PC-3 (cell line): ENCODE measurements around the gene CNTNAP5. TPM values are rescaled to one million over a fixed set of nuclear protein-coding genes. Genes with fewer than 3 reads are reported as not detected.

Source experiments
- ATAC-seq: fragments of 200-7000 bp; cut with Tn5 transposase; 2 replicates; pipeline ENCODE4 v1.9.1; 2020; ENCODE audit warnings: mild to moderate bottlenecking, moderate library complexity
- BruUV-seq: library from RNA; stranded (reverse); fragments of 400-500 nt; replicated peaks from 2 replicates; lab custom pipeline; 2021; lab: Mats Ljungman, UMichigan
- CTCF ChIA-PET: fragments of 300-600 bp; sonication (Branson Sonifier 250); formaldehyde crosslinking; loops from one replicate; lab custom pipeline; 2022; ENCODE audit warnings: antibody characterized with exemption; lab: Charles Lee
- POLR2A ChIA-PET: fragments of 300-600 bp; sonication (Branson Sonifier 250); formaldehyde crosslinking; loops from one replicate; lab custom pipeline; 2022; ENCODE audit warnings: antibody characterized with exemption; ENCODE audit not compliant: unreplicated experiment; lab: Charles Lee
- DNase-seq: peaks from one replicate; pipeline ENCODE4 v3.0.0-alpha.2; 2015
- H2AFZ ChIP-seq: fragments of 300-600 bp; sonication (generic); 2 replicates; pipeline ENCODE4 v1.6.0; 2016; ENCODE audit warnings: antibody characterized with exemption, low read length
- H3F3A ChIP-seq: fragments of 300-600 bp; sonication (generic); one replicate; pipeline ENCODE4 v1.6.0; 2017; ENCODE audit warnings: antibody characterized with exemption, low read length, control low read depth, mild to moderate bottlenecking; ENCODE audit not compliant: unreplicated experiment
- H3K27ac ChIP-seq: fragments of 300-600 bp; sonication (generic); 2 replicates; pipeline ENCODE4 v1.5.1; 2016; ENCODE audit warnings: mild to moderate bottlenecking, low read length
- H3K27me3 ChIP-seq: fragments of 300-600 bp; sonication (generic); 2 replicates; pipeline ENCODE4 v1.6.1; 2016; ENCODE audit warnings: low read length, mixed read lengths
- H3K36me3 ChIP-seq: fragments of 300-600 bp; sonication (generic); 2 replicates; pipeline ENCODE4 v1.6.1; 2016; ENCODE audit warnings: low read depth, mixed run types, low read length, mixed read lengths
- H3K4me1 ChIP-seq: fragments of 300-600 bp; sonication (generic); 2 replicates; pipeline ENCODE4 v1.5.1; 2016; ENCODE audit warnings: low read length; ENCODE audit not compliant: insufficient read depth
- H3K4me2 ChIP-seq: fragments of 300-600 bp; sonication (generic); 2 replicates; pipeline ENCODE4 v1.6.0; 2016; ENCODE audit warnings: low read length
- H3K4me3 ChIP-seq: fragments of 300-600 bp; sonication (generic); 2 replicates; pipeline ENCODE4 v1.5.1; 2016; ENCODE audit warnings: mild to moderate bottlenecking, low read length, mixed read lengths
- H3K79me2 ChIP-seq: fragments of 300-600 bp; sonication (generic); 2 replicates; pipeline ENCODE4 v1.6.1; 2017; ENCODE audit warnings: low read length, mixed read lengths
- H3K9ac ChIP-seq: fragments of 300-600 bp; sonication (generic); 2 replicates; pipeline ENCODE4 v1.6.0; 2016; ENCODE audit warnings: mild to moderate bottlenecking, low read length
- H3K9me2 ChIP-seq: fragments of 300-600 bp; sonication (generic); replicated peaks from 2 replicates; pipeline ENCODE4 v1.6.1; 2016; ENCODE audit warnings: mixed run types, low read length, mixed read lengths
- H3K9me3 ChIP-seq: fragments of 300-600 bp; sonication (generic); 2 replicates; pipeline ENCODE4 v1.6.1; 2016; ENCODE audit warnings: low read length, mixed read lengths
- H4K20me1 ChIP-seq: fragments of 300-600 bp; sonication (generic); 2 replicates; pipeline ENCODE4 v1.6.1; 2016; ENCODE audit warnings: low read length, mixed read lengths
- EZH2 ChIP-seq: fragments of 300-600 bp; sonication (generic); IDR thresholded peaks from one replicate; pipeline ENCODE4 v1.6.1; 2017; ENCODE audit warnings: antibody characterized with exemption, mild to moderate bottlenecking, low read length; ENCODE audit not compliant: unreplicated experiment
- EZH2phosphoT487 ChIP-seq: fragments of 300-600 bp; sonication (generic); IDR thresholded peaks from 2 replicates; pipeline ENCODE4 v1.6.1; 2018; ENCODE audit warnings: mild to moderate bottlenecking, antibody characterized with exemption, low read length, borderline replicate concordance
- intact Hi-C: fragments of 100-400 bp; cut with micrococcal nuclease; formaldehyde crosslinking; loops from 2 replicates; pipeline ENCODE4 v1.9.0; 2023
- total RNA-seq: library from RNA; depleted of rRNA; stranded (reverse); fragments of >200 nt; gene quantifications from 2 replicates; pipeline ENCODE4 v1.2.3, GENCODE V29; 2014
- TF ChIP-seq, protein P1 (sequence below): fragments of 300-600 bp; sonication (generic); conservative IDR thresholded peaks from 2 replicates; pipeline ENCODE4 v1.5.1; 2017; ENCODE audit warnings: antibody characterized with exemption, low read depth, mild to moderate bottlenecking, low read length

The CNTNAP5 gene
- total RNA-seq, 1 experiment from 2014 or later: not detected

DNA sequence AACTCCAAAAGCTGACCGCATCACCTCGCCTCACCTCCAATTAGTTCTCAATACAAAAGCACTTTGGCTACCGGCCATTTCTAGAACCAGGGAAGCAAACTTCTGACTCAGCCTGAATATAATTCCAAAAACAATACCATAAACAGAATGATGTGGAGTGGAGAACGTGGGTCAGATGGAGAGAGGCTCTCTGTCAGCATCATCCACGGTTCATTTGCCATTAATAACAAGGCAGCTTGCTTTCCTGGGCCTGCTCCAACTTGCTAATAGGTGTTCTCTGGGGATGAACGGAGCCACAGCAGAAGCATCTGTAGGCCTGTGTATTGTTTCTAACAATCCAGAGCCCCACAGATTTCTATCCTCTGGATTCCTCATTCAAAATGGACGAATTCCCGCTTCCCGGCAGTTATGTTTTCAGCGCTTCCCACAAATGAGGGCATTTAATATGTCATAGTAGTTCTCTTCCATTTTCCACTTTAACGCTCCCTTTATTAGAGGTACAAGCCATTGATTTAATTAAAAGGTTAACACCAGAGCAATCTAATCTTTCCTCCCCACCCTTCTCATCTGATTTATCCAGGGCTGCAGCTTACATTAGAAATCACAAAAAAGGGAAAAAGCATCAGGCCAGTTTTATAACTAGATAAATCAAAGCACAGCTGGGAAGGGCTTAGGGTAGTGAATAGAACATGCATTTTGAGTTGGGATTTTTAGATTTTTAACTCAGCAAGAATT lies 23.2 kb upstream of the CNTNAP5 start:
- BruUV-seq: no TSS peak
- no peak overlapping the region for H3K27ac ChIP-seq
- no peak overlapping the region for H3K4me3 ChIP-seq
- H3K36me3 ChIP-seq: no peaks in the 10 kb centered on the region
- H3K79me2 ChIP-seq: no peaks in the 10 kb centered on the region
- TF ChIP-seq EZH2 (no peak), EZH2phosphoT487 (no peak)
- TF ChIP-seq, protein P1, sequence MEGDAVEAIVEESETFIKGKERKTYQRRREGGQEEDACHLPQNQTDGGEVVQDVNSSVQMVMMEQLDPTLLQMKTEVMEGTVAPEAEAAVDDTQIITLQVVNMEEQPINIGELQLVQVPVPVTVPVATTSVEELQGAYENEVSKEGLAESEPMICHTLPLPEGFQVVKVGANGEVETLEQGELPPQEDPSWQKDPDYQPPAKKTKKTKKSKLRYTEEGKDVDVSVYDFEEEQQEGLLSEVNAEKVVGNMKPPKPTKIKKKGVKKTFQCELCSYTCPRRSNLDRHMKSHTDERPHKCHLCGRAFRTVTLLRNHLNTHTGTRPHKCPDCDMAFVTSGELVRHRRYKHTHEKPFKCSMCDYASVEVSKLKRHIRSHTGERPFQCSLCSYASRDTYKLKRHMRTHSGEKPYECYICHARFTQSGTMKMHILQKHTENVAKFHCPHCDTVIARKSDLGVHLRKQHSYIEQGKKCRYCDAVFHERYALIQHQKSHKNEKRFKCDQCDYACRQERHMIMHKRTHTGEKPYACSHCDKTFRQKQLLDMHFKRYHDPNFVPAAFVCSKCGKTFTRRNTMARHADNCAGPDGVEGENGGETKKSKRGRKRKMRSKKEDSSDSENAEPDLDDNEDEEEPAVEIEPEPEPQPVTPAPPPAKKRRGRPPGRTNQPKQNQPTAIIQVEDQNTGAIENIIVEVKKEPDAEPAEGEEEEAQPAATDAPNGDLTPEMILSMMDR: no peak
- H4K20me1 ChIP-seq: no peaks in the 10 kb centered on the region
- H3K4me1 ChIP-seq: no peaks in the 10 kb centered on the region
- DNase-seq: peak; percentile 15
- CTCF ChIA-PET: no interaction called here
- H3K27me3 ChIP-seq: no peaks in the 10 kb centered on the region
- intact Hi-C loops: no loop called here
- H3F3A ChIP-seq: no peaks in the 10 kb centered on the region
- H3K9me3 ChIP-seq: no peaks in the 10 kb centered on the region
- H3K4me2 ChIP-seq: no peak overlapping the region
- H3K9me2 ChIP-seq: no peaks in the 10 kb centered on the region
- no peak overlapping the region for H2AFZ ChIP-seq
- no peak overlapping the region for H3K9ac ChIP-seq
- POLR2A ChIA-PET: no interaction called here
- no peak for ATAC-seq

DNA sequence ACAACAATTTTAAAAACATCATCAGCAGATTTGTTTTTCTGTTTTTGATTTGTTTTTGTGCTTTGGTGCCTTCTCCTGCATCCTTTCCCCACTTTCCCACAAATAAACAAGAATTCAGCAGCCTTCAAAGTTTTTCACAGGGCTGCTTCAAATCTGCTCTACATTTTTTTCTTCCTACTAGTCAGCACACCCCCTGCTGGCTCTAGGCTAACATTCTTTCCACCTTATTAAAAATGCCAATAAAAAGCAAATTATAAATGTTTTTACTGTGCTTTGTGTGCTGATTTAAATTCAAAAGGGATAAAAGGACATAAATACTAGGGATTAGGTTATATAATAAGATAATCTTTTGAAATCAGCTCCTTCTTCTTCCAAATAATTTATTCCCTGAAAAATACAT lies 6.2 kb upstream of the CNTNAP5 start:
- Histone ChIP-seq H3K9me3 (no peaks in the 10 kb centered on the region), H3K27me3 (no peaks in the 10 kb centered on the region), H3K9ac (no peak overlapping the region), H3K9me2 (no peaks in the 10 kb centered on the region), H3K4me1 (no peaks in the 10 kb centered on the region), H3K27ac (no peak overlapping the region), H3K4me2 (no peak overlapping the region), H3K36me3 (no peaks in the 10 kb centered on the region), H3K79me2 (no peaks in the 10 kb centered on the region), H3F3A (no peaks in the 10 kb centered on the region), H3K4me3 (no peak overlapping the region), H4K20me1 (no peaks in the 10 kb centered on the region), H2AFZ (no peak overlapping the region)
- ChIA-PET CTCF (no interaction called here), POLR2A (no interaction called here)
- no peak; the same call in 1 of the 2 replicates for ATAC-seq
- BruUV-seq: no TSS peak
- peak; percentile 36 for DNase-seq
- intact Hi-C loops: loop anchor here (2.0 to 5.0 kb wide), 3 partner anchors 468 to 1272 kb away; no protein-coding TSS in a partner anchor
- no peak for TF ChIP-seq EZH2
- no peak for TF ChIP-seq EZH2phosphoT487
- TF ChIP-seq, protein P1: peak; percentile 67

DNA sequence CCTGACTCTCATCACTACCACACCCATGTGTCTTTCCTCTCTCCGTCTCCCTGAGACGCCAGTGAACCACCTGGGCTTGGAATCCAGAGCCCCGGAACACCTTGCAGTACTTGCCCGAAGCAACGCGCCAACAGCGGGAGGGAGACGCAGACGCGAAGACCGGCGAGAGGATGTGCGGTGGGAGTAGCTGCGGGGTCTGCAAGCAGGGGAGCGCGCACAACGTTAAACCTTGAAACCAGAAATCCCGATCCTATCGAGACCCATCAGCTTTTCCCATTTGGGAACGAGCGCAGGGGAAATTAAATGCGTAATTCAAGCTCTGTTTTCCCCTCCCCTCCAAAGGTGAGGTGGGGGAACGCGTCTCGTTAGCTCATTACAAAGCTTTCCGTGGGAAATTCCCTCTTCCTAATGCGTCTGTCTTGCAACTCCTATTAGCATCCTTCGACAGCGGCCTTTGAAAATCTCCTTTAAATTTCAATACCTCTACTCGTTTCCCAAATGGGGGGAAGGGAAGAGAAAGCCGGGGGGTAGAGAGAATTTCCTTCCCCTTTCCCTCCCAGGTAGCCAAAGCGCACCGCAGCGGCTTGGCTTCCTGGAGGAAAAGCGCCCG lies 421 bp upstream of the CNTNAP5 start:
- POLR2A ChIA-PET: no interaction called here

More for the DNA sequence above, 421 bp upstream of the CNTNAP5 start:
- Histone ChIP-seq H4K20me1 (no peaks in the 10 kb centered on the region), H3K36me3 (no peaks in the 10 kb centered on the region), H3K4me2 (no peak overlapping the region), H3K4me3 (no peak overlapping the region), H3K4me1 (no peaks in the 10 kb centered on the region), H3K9me2 (no peaks in the 10 kb centered on the region), H2AFZ (no peak overlapping the region), H3F3A (no peaks in the 10 kb centered on the region), H3K27ac (no peak overlapping the region), H3K9me3 (no peaks in the 10 kb centered on the region), H3K27me3 (peaks cover 5% of the 10 kb centered on the region), H3K9ac (no peak overlapping the region), H3K79me2 (no peaks in the 10 kb centered on the region)
- DNase-seq: no peak
- TF ChIP-seq, protein P1: no peak
- TF ChIP-seq EZH2 (no peak), EZH2phosphoT487 (no peak)
- CTCF ChIA-PET: no interaction called here
- intact Hi-C loops: no loop called here
- no TSS peak for BruUV-seq
- ATAC-seq: no peak
